HG03108 (cell line): ENCODE results near the gene ENO3.

ENCODE experiments used
- ATAC-seq: cut with Tn5 transposase; IDR thresholded peaks from one replicate; pipeline ENCODE4 v1.9.1; 2021; ENCODE audit warnings: moderate library complexity; ENCODE audit not compliant: unreplicated experiment

ENO3 gene

DNA sequence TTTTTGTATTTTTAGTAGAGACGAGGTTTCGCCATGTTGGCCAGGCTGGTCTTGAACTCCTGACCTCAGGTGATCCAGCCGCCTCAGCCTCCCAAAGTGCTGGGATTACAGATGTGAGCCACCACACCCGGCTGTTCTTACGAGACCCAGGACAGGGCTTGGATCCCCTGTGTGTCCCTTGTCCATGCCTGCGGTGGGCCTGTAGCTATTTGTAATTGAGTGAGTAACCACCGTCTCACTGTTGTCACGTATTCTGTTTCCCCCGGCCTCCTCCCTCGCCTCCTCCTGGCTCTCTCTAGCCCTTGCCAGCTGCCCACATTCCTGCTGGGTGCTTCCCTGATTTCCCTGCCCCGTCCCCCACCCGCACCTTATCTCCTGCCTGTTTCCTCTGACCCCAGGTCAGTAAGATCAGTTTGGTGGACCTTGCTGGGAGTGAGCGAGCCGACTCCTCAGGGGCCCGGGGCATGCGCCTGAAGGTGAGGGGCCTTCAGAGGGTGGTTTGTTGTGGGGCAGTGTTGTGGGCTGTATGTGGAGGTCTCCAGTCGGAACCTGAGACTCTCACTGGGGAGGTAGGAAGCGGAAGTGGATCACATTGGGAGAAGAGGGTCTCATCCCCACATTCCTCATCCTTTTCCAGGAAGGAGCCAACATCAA lies 52.4 kb downstream of the ENO3 start:
- no peak for ATAC-seq
